NB4 (cell line): ENCODE measurements around the gene RPL12.
A peak's percentile ranks its signal among the peaks of the same experiment; 100 is the strongest.

Source experiments
- DNase-seq: peaks from one replicate; pipeline ENCODE4 v3.0.0; 2010; ENCODE audit warnings: low read depth
- H3K4me3 ChIP-seq: one replicate; pipeline ENCODE4 v1.5.1; 2011; ENCODE audit warnings: mild to moderate bottlenecking, low read depth, low read length, moderate library complexity
- CTCF ChIP-seq: IDR thresholded peaks from one replicate; pipeline ENCODE4 v1.5.1; 2012; ENCODE audit warnings: low read depth, low read length
- MAX ChIP-seq: IDR thresholded peaks from 2 replicates; pipeline ENCODE4 v1.6.1; 2011; ENCODE audit warnings: low read depth, low read length
- MYC ChIP-seq: IDR thresholded peaks from 2 replicates; pipeline ENCODE4 v1.6.1; 2011; ENCODE audit warnings: low read depth, low read length
- POLR2A ChIP-seq: IDR thresholded peaks from 2 replicates; pipeline ENCODE4 v1.6.1; 2011; ENCODE audit warnings: mild to moderate bottlenecking; ENCODE audit not compliant: insufficient read length; ENCODE audit errors: extremely low read depth

RPL12 gene

GRCh38 chr9:127448112-127448805 lies 2.9 kb downstream of the RPL12 start:
- TF ChIP-seq MAX (no peak), CTCF (no peak), MYC (no peak), POLR2A (no peak)
- peak; percentile 17 for DNase-seq
- H3K4me3 ChIP-seq = peak overlapping the region; percentile 100

DNA sequence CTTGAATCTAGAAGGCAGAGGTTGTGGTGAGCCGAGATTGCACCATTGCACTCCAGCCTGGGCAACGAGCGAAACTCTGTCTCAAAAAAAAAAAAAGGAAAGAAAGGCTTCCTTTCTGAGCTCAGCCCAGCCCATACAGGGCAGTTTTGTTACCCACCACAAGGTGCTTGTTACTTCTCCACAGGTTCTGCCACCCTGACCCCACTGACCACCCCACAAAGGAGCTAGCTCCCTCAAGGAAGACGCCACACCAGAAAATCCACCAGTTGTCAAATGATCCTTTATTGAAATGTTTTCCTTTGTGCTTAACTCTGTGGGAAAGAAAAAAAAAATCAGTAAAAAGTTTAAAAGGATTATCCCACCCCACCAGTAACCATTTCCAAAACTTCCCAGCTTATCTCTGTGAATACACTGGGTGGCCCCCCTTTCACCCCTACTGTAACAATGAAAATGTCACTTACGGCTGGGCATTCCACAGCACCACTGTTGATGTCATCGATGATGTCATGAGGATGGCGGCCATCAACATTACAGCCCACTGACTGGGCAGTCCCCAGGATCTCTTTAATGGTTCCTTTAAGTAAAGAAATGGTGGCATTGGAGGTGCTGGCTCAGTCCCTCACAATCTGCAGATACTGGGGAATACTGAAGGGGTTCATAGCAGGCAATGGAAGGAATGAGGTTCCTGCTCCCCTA lies 3.6 kb downstream of the RPL12 start:
- peak; percentile 38 for DNase-seq
- H3K4me3 ChIP-seq = peak overlapping the region; percentile 100

GRCh38 chr9:127446713-127447415 lies 4.3 kb downstream of the RPL12 start:
- no peak overlapping the region for H3K4me3 ChIP-seq
- TF ChIP-seq CTCF (no peak), MAX (no peak), MYC (no peak), POLR2A (no peak)
- DNase-seq = peak; percentile 46

More for the DNA sequence above, 3.6 kb downstream of the RPL12 start:
- TF ChIP-seq CTCF (no peak), POLR2A (no peak), MAX (no peak), MYC (no peak)

DNA sequence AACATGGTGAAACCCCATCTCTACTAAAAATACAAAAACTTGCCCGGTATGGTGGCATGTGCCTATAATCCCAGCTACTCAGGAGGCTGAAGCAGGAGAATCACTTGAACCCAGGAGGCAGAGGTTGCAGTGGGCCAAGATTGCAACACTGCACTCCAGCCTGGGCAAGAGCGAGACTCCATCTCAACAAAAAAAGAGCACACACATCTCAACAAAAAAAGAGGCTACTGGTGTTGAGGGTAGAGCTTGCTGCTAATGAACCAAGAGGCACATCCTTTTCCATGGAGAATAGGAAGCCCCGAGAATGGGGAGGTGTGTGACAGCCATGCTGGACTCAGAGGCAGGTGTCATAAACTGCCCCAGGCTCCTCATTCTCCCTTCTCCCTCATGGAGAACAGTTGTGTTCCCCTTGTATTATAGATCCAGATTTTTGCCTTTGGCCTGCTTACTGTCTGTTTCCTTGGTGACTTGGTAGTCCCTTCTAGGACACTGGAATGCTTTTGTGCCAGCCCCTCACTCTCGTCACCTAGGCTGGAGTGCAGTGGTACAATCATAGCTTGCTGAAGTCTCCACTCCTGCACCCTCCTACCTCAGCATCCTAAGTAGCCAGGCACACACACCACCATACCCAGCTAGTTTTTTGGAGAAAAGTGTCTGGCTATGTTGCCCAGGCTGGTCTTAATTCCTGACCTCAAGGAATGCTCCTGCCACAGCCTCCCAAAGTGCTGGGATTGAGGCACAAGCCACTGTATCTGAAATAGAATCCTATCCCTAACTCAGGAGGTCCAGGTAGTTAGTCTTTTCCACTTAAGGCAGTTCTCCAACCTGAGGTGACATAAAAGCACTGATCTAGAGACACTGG lies 5.1 kb downstream of the RPL12 start:
- DNase-seq = peak; percentile 56

More for the DNA sequence above, 5.1 kb downstream of the RPL12 start:
- TF ChIP-seq CTCF = no peak
- TF ChIP-seq POLR2A = no peak
- TF ChIP-seq MYC = no peak
- TF ChIP-seq MAX = no peak
- H3K4me3 ChIP-seq = no peak overlapping the region
